HG03159 (cell line): ENCODE measurements around the gene RERE.
"Not testable (repeated sequence)": the region's sequence is repeated elsewhere in the genome, so short reads cannot be mapped to it uniquely, and the experiment has no call there.

Source experiments
- ATAC-seq: cut with Tn5 transposase; IDR thresholded peaks from one replicate; pipeline ENCODE4 v1.9.1; 2021; ENCODE audit warnings: mild to moderate bottlenecking, moderate library complexity; ENCODE audit not compliant: unreplicated experiment

The RERE gene

DNA sequence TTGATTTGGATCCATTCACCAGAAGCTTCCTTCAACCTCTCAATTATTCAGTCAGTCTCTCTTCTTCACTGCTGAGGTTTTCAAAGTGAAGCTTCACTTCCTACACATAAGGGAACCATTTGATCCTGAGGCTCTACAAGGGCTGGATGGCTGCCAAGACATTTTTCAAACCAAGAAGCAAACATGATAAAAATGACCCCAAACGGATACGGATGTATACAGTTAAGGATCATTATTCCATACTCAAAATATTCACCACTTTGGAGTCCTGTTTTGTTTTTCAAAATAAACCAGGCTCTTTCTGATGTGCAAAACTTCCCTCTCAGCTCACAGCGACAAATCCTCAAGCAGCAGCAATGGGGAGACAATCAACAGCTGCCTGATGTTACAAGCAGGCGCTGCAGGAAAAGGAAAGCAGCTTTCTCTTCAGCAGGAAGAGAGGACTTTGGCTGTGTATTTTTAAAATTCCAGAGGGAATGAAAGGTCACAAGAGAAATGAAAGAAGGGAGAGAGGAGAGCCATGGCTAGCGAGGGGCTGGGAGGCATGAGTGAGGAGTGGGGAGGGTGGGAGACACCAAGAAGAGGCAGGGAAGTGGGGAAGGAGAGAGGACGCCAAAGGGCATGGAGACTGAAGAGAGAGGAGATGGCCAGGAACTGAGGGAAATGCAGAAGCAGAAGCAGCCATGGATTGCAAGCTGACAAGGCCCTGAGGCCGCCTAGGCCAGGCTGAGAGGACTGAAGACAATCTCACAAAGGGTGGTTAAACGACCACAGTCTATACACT, 354.1 kb downstream of the RERE start:
- no peak for ATAC-seq

DNA sequence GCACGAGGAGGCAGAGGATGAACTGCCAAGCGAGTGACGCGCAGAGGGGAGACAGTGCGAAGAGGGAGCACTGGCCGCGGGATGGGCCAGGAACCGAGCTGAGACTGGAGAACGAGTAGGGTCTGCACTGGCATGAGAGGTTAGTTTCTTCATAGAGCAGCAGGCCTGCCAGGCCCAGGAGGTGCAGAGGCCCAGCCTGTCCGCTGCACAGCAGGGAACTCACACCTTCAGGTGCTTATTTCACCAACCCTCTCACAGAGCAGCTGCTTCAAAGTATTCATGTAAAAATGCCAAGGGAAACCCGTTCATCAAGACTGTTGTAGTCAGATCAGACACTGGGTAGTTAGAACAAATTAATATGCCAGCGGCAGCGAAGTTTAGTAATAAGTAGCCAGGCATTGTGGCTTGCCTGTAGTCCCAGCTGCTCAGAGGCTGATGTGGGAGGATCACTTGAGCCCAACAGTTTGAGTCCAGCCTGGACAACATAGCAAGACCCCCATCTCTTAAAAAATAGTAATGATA, 355.0 kb downstream of the RERE start:
- ATAC-seq: no peak

DNA sequence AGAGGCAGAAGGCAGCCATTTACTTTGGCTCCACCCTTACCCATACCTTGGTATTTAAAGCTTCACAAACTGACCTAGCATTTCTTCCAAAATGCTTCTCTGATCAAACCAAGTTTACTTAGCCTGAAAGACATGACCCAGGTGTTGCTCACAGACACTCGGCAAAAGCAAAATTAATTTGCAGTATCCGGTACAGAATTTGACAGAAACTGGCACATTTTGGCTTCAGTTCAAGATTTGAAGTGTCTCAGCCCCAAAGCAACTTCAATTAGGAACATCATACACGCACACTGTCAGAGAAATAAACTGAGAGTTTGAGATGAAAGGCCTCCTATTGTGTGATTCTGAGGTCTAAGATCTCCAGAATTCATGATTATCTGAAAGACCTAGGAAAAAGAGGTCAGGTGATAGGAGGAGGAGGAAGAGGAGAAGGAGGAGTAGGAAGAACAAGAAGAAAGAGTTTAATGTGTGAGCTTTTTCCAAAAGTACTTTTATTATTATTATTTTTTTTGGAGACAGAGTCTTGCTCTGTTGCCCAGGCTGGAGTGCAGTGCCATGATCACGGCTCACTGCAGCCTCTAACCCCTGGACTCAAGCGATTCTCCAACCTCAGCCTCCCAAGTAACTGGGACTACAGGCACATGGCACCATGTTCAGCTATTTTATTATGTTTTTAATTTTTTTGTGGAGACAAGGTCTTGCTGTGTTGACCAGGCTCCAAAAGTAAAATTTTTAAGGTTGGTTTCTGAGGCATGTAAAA, 355.9 kb downstream of the RERE start:
- no peak for ATAC-seq

DNA sequence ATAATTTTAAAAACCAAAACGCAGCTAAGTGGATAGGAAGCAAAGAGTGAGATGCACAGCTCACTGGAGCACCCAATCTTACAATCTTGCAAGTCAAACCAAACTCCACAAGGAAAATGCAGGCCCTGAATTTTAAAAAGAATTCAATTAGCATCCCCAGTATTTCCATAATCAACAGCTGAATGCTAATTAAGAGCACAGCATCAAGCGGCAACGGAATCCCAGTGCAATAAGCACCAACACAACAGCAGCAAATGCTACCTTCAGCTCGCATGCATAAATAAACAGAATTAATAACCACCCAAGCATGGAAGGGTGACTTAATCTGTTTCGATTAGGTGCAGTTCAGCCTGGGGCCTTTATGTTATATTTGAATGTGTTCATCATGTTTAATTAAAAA, 356.7 kb downstream of the RERE start:
- no peak for ATAC-seq

DNA sequence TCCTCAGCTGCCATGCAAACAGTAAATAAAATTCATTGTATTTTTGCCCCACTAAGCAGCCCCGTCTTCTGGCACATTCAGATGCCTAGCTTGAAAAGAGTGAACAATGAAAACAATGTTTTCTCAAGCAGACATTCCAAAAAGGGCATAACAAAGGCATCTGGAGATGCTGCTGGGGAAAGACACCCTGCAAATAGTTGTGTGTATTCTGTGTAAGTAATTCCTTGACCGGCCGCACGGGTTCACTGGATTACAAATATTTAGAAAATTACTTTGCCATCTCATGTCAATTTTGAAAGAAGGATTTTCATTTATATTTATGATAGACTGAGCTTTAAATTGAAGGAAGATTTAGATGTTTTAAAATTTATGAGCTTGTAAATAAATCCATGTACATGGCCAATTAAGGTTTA, 357.3 kb downstream of the RERE start:
- ATAC-seq: no peak

DNA sequence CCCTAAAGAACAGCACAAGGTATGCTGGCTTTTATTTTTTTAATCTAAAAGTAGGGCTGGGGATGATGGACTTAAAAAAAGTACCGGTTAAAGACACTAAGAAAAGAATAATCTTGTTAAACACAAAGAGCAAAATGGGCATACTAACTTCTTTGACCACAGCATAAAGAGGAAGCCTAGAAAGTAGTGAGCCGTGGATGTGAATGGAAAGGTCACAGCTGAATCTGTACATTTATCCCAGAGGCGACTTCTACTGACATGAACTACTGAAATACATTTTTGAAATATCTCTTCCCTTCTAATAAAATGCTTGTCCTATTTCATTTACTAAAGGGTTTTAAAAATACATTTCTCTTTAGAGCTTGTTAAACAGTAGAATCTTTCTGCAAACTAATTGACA, 358.8 kb downstream of the RERE start:
- ATAC-seq: no peak

DNA sequence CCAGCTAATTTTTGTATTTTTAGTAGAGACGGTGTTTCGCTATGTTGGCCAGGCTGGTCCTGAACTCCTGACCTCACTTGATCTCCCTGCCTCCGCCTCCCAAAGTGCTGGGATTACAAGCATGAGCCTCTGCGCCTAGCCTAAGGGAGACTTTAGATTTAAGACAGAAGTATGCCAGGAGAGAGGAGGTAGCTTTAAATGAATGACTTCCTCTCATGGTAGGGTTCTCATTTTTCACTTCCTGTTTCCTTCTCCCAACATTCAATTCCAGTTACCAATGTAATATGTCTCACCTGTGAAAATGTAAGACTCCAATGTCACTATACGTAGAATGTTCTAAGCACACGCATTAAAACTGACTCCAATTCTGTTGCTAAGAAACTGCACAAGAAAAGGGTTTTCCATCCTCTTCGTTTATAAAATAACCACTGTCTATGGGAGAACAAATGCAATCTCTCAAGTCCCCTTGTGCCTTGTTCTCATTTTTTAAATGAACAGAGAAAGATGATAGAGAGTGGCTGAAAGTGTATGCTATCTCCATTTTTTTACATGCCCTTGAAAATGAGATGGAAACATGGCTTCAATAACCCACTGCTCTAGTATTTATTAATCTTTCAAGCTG, 359.6 kb downstream of the RERE start:
- no peak for ATAC-seq

DNA sequence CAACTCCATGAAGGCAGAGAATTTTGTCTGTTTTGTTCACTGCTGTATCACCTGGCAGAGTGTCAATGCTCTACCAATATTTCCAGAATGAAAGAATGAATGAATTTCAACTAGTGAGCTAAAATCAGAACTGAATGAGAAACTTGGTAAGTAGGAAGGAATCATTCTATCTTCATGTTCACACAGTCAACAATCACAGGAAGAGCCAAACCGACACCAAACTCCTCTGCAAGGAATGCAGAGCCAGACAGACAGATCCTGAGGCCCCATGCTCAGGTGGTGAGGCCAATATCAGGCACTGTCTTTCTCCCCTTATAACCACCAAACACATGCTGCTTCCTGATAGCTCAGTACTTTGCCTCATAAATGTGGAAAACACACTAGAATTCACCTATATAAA, 360.4 kb downstream of the RERE start:
- no peak for ATAC-seq

DNA sequence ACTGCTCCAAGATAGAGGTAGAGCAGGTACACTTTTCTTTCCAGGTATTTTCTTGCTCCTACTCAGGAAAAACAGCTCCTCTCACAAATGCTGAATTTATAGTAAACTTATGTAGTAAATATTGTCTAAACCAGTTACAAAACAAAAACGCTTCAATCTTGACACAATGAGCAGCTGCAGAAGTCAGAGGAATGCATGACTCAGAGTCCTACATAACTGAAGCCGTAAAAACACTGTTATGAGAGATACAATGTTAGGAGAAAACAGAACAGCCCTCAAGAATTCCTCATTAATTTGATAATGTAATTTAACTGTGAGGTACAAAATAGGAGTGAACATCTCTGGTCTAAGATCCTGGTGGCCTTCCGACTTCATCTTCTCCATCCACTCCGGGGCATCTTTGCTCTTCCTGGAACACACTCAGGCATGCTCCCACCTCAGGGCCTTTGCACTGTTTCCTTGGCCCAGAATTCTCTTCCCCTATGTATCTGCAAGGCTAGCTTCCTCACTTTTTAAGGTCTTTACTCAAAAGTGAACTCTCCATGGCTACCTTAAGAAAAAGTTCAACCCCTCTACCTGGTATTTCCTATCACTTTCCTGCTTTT, 361.0 kb downstream of the RERE start:
- ATAC-seq: no peak

DNA sequence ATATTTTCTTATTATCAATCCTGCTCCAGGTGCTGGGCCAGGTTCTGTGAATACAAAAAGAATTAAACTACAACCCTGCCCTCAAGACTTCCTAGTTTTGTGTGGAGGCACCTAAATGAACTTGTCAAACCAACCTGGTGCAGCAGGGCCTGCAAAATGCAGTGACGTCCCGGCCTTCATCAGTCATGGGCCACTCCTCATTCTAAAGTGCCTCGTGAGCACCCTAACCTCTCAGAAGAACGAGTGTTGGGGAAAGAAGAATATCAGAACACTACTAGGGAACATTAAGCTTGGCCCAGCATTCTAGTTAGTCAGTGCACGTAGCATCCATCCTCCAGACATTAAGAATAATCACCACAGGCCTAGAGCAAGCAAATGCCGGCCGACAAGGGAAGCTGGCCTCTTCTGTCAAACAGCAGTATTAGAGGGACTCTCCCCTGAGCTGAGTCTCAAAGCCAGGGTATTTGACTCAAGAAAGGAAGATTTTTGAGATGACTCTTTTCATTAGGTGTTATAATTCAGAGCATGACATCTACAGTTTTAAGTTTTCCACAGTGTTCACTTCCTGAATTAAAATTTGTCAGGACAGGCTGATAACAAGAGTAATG, 361.6 kb downstream of the RERE start:
- no peak for ATAC-seq

DNA sequence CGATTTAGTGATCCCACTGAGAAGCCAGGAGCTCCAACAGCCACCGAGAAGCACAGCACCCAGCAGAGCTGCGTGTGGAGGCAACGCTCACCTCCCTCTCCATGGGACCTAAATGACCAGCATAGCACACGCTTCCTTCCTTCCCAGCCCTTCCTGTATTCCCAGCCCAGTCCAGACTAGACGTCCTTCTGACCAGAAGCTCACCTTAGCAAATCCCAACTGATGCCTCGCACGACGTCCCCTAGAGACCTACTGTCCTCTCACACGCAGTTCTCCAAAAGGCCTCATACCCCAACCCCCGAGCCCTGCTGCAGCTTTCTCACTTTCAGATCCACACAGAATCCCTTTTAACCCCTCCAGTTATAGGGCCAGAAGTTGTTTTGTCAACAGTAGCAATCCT, 367.1 kb downstream of the RERE start:
- ATAC-seq: no peak

DNA sequence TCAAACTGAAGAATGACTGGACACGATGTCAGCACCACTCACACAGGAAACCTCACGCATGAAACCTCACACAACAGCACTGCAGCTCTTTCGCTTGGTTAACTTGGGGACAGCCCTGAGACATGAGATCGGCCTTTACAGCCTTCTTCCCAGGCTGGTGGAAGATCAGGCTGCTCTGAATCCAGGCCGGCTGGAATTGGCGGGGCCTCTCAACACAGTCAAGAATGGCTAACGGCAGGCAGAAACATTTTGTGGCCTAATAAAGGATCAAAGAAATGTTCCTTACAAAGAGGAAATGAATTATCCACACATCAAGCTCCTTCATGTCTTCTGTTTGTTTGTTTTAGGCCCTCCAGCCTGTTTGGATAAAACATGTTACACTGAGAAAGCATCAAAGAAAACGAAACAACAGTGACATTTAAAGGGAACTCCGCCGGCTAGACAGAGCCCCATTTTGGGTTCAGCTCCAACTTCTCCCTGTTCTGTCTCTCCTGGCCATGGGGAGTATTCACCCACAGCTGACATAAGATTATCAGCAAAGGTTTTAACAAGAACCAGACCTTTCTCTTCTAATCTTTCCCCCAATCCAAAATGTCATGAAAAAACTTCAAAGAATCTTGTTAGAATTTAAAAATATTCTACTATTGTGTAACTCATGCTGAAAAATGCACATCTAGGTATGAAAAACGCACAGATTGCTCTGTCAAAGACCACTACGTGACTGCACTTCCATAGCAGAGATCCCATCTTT, 368.4 kb downstream of the RERE start:
- no peak for ATAC-seq

DNA sequence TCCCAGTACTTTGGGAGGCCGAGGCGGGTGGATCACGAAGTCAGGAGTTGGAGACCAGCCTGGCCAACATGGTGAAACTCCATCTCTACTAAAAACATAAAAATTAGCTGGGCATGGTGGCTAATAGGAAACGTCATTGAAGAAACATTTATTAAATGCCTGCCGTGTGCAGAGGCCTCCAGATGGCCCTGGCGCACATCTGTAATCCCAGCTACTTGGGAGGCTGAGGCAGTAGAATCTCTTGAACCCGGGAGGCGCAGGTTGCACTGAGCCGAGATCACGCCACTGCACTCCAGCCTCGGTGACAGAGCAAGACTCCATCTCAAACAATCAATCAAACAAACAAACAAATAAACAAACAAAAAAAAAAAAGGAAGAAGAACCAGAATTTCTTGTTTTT, 368.9 kb downstream of the RERE start:
- ATAC-seq: not testable (repeated sequence)

DNA sequence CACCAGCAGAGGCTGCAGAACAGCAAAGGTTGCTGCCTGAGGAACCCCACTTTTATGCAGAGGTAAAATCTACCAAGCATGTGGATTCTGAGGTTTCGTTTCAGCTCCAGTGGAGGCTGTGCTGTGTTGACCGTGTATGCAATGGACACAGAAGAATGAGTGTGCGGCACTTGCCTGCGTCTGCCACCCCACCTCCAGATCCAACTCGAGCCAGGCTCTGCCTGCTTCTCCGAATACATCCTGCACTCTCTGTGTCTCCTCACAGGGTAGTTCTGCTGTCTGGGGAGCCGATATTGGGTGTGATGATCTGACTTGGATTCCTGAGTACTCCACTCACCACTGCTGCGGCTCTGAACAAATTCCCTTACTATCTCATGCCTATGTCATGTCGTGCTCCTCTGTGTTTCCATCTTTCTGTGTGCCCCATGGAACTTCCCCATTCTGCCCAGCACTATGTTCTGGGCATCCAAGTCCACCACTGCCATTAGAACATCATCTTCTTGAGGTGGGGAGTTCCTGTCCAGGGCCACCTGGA, 369.8 kb downstream of the RERE start:
- ATAC-seq: no peak

DNA sequence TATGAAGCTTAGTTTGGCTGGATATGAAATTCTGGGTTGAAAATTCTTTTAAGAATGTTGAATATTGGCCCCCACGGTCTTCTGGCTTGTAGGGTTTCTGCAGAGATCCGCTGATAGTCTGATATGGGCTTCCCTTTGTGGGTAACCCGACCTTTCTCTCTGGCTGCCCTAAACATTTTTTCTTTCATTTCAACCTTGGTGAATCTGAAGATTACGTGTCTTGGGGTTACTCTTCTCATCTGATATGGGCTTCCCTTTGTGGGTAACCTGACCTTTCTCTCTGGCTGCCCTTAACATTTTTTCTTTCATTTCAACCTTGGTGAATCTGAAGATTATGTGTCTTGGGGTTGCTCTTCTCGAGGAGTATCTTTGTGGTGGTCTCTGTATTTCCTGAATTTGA, 371.3 kb downstream of the RERE start:
- ATAC-seq: not testable (repeated sequence)

DNA sequence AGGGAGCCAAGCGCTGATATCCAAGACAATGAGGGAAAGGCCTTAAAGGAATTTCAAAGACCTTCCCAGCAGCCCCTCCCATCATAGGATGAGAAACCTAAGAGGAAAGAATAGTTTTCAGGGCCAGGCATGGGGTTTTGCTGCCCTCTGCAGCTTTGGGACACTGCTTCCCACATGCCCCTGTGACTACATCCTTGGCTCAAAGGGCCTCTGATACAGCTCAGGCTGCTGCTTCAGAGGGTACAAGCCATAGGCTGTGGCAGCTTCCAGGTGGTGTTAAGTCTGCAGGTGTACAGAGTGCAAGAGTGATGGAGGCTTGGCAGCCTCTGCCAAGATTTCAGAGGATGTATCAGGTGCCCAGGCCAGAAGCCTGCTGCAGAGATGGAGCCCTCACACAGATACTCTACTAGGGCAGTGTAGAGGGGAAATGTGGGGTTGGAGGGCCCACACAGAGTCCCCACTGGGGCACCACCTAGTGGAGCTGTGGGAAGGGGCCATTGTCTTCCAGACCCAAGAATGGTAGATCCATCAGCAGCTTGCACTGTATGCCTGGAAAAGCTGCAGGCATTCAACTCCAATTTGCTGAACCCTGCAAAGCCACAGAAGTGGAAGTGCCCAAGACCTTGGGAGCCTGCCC, 373.8 kb downstream of the RERE start:
- ATAC-seq: no peak

DNA sequence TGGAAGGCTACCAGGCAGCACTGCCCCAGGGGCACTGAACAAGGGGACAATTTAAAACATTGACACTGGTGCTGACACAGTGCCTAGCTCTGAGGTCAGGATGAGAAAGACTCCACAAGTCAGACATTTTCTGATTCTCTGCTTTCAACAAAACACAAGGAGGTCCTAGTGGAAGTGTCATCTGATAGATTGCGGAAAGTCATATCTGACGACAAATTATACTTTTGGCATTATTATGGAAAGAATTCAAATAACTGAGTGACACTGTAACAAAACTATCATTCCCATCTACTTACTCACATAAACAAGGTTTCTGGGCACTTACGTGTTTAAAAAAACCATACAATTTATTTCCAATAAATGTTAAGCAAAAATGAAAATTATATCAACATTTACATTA, 376.0 kb downstream of the RERE start:
- no peak for ATAC-seq

DNA sequence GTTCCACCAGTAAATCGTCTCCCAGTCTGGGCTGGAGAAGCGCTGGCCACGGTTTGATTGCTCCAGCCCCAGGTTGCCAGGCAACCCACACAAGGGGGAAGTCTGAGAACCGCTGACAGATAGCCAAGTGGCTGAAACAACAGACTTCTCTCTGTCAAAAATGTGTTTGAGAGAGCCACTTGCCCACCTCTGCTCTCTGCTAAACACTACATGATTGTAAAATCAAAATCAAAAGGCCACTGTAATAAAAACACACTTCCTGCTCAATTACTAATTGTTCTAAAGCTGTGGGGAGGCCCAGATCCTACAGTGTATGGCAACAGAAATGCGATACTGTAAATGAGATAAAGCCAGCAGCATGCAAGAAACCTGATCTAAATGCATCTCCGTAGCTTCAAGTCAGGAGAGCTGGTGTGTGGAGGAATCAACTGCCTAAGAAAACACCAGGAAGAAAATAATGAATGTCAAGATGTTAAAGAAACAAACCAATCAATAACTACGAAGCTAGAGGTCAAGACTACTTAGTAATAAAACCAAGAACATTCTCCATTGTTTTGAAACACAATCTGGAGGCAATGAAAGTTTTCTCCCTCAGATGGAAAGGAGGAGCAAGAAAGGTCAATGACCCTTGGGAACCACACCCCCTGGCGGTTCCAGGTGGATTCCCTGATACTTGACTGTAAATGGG, 378.3 kb downstream of the RERE start:
- ATAC-seq: no peak

DNA sequence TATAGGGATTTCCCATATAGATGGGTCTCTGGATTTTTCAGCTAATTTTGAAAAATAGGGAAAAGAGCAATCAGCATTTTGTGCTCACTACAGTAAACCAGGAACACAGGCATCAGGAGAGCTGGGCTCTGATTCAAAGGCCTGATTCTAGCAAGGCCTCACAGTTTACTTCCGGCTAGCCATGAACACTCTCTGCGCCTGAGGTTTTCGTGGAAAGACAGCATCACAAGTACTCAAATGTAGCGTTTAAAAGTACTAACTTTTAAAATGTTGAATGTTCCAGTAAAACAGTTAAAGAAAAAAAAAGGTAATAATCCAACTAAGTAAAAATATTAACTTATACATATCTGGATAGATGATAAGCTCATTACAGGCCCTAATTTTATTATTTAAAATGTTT, 379.0 kb downstream of the RERE start:
- ATAC-seq: no peak
